ENCODE data around the gene OBSCN.

The OBSCN gene

DNA sequence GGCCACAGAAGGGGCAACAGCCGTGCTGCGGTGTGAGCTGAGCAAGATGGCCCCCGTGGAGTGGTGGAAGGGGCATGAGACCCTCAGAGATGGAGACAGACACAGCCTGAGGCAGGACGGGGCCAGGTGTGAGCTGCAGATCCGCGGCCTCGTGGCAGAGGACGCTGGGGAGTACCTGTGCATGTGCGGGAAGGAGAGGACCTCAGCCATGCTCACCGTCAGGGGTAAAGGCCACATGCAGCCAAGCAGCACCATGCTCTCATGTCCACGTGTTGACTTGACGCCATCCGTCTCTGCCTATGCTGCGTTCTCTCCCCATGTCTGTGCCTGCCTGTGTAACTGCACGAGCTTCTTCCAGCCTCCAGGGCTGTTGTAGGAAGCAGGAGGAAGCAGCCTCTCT is 85.5 kb downstream of the OBSCN start:
- no peak for DNase-seq (ENCODE audit: low read depth)
- no peak overlapping the region for H3K4me3 ChIP-seq (ENCODE audit: low read depth, low read length)
- TF ChIP-seq, protein P1, sequence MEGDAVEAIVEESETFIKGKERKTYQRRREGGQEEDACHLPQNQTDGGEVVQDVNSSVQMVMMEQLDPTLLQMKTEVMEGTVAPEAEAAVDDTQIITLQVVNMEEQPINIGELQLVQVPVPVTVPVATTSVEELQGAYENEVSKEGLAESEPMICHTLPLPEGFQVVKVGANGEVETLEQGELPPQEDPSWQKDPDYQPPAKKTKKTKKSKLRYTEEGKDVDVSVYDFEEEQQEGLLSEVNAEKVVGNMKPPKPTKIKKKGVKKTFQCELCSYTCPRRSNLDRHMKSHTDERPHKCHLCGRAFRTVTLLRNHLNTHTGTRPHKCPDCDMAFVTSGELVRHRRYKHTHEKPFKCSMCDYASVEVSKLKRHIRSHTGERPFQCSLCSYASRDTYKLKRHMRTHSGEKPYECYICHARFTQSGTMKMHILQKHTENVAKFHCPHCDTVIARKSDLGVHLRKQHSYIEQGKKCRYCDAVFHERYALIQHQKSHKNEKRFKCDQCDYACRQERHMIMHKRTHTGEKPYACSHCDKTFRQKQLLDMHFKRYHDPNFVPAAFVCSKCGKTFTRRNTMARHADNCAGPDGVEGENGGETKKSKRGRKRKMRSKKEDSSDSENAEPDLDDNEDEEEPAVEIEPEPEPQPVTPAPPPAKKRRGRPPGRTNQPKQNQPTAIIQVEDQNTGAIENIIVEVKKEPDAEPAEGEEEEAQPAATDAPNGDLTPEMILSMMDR (IDR thresholded peaks at IDR 0.05; ENCODE audit: insufficient read depth, low read depth, low read length, missing control alignments) = no peak

DNA sequence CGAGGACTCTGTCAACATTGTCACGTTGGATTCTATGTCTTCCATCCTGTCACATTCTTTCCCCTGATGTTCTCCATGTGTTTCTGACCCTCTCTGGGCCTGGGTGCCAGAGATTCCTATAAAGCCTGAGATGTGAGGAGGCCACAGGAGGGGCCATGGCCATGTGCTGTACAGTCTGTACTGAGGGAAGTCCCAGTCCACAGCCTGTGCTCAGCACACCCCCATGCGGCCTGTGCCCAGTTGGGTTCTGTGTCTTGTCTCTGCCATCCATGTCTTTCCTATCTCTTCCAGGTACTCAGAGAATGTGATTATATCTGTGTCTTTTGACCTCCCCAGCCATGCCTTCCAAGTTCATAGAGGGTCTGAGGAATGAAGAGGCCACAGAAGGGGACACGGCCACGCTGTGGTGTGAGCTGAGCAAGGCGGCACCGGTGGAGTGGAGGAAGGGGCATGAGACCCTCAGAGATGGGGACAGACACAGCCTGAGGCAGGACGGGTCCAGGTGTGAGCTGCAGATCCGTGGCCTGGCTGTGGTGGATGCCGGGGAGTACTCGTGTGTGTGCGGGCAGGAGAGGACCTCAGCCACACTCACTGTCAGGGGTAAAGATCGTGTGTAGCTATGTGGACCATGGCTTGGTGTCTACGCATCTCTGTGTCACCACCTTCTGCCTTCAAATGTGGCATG is 86.1 kb downstream of the OBSCN start:
- TF ChIP-seq, protein P1 (IDR thresholded peaks at IDR 0.05; ENCODE audit: insufficient read depth, low read depth, low read length, missing control alignments) = no peak
- H3K4me3 ChIP-seq (ENCODE audit: low read depth, low read length) = no peak overlapping the region

DNA sequence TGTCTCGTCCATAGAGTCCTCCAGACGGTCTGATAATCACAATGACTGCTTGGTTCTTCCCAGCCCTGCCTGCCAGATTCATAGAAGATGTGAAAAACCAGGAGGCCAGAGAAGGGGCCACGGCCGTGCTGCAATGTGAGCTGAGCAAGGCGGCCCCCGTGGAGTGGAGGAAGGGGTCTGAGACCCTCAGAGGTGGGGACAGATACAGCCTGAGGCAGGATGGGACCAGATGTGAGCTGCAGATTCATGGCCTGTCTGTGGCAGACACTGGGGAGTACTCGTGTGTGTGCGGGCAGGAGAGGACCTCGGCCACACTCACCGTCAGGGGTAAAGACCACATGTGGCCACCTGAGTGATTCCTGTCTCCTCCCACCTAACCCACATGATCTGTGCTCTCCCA is 86.9 kb downstream of the OBSCN start:
- H3K4me3 ChIP-seq (ENCODE audit: low read depth, low read length) = no peak overlapping the region
- TF ChIP-seq, protein P1 (IDR thresholded peaks at IDR 0.05; ENCODE audit: insufficient read depth, low read depth, low read length, missing control alignments) = no peak
- DNase-seq (ENCODE audit: low read depth) = no peak

More for the DNA sequence above, 86.1 kb downstream of the OBSCN start:
- DNase-seq (ENCODE audit: low read depth) = no peak

DNA sequence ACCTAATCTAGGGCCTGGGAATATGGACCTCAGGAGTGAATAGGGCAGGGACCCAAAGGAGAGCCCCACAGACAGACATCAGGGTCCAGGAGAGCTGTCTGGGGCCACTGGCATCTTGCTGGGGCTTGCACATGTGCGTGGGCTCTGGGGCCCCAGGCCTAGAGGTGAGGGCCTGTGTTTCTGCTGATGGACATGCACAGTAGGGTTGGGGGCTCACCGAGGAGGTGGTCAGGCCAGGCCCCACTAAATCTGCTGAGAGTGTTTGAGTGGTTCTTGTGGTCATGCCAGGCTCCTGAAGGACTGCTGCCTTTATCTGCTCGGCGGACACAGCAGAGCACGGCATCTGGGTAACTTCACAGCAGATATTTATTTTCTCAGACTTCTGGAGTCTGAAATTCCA is 87.4 kb downstream of the OBSCN start:
- no peak overlapping the region for H3K4me3 ChIP-seq (ENCODE audit: low read depth, low read length)
- no peak for DNase-seq (ENCODE audit: low read depth)
- TF ChIP-seq, protein P1 (IDR thresholded peaks at IDR 0.05; ENCODE audit: insufficient read depth, low read depth, low read length, missing control alignments) = no peak

DNA sequence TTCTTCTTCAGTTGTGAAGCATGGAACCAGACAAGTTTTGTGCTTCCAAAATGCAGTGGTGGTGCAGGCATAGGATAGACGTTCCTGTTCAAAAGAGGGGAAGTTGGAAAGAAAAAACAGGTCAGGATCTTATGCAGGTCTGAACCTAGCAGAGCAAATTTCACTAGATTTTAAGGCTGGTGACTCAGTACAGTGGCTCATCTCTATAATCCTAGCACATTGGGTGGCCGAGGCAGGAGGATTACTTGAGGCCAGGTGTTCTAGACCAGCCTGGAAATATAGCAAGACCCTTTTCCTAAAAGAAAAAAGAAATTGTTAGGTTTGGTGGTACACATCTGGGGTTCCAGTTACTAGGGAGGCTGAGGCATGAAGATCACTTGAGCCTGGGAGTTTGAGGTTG is 88.1 kb downstream of the OBSCN start:
- no peak for DNase-seq (ENCODE audit: low read depth)
- H3K4me3 ChIP-seq (ENCODE audit: low read depth, low read length) = no peak overlapping the region
- TF ChIP-seq, protein P1 (IDR thresholded peaks at IDR 0.05; ENCODE audit: insufficient read depth, low read depth, low read length, missing control alignments) = no peak

DNA sequence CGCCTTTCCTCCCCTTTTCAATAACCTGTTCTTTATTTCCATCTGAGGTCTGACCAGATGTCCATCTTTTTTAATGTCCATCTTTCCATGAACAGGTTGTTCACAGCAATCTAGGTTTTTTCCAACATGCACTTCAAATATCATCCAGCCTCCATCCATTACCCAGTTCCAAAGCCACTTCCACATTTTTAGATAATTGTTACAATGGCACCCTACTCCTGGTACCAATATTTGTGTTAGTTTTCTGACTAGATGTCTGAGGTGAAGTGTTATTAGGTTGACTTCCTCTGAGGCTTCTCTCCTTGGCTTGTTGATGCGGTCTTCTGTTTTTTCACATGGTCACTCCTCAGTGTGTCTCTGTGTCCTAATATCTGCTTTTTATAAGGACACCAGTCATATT is 89.4 kb downstream of the OBSCN start:
- DNase-seq (ENCODE audit: low read depth) = no peak
- TF ChIP-seq, protein P1 (IDR thresholded peaks at IDR 0.05; ENCODE audit: insufficient read depth, low read depth, low read length, missing control alignments) = no peak
- H3K4me3 ChIP-seq (ENCODE audit: low read depth, low read length) = no peak overlapping the region

DNA sequence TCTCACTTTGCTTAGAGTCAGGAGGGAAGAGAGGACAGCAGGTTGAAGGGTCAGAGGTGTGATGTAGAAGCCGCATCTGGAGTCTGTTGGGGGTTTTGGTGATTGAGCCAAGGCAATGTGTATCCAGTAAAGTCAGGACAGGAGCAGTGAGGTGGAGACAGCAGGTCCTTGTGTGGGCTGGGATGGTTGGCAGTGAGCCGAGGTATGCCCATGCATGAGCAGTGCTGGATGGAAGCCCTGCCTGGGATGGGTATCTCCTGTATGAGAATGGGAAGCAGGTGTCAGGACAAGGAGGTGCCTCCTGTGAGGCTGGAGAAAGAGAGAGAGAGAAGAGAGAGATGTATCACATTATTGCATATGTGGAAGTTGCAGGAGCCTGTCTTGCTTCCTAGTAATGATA is 90.0 kb downstream of the OBSCN start:
- no peak overlapping the region for H3K4me3 ChIP-seq (ENCODE audit: low read depth, low read length)
- TF ChIP-seq, protein P1 (IDR thresholded peaks at IDR 0.05; ENCODE audit: insufficient read depth, low read depth, low read length, missing control alignments) = no peak
- DNase-seq (ENCODE audit: low read depth) = no peak

Measured in GM12865 (cell line).